ENCODE data around the gene AMOT. TPM values are rescaled to one million over a fixed set of nuclear protein-coding genes. Genes with fewer than 3 reads are reported as not detected.
A peak's percentile ranks its signal among the peaks of the same experiment; 100 is the strongest.

Gene AMOT
- total and polyA plus RNA-seq, 8 donors, result 1.4 to 12.5 (median 4.9) TPM; not detected in 1

GRCh38 chrX:112846782-112847181, 6.2 kb upstream of the AMOT start:
- 34 to 56% (median 51%) methylated on average over 2 of the region's 2 CpGs for WGBS, 5 donors
- no peak overlapping the region for H3K4me3 ChIP-seq
- H3K4me1 ChIP-seq, result peaks cover 0 to 9% (median 3%) of the 10 kb centered on the region in 4 donors
- H3K27ac ChIP-seq, result no peak overlapping the region
- intact Hi-C loops (cut with DNase I; ENCODE audit: low total_unique reads), result no loop called here
- TF ChIP-seq EP300 (IDR thresholded peaks at IDR 0.05) (no peak), POLR2AphosphoS5 (IDR thresholded peaks at IDR 0.05) (no peak), CTCF (IDR thresholded peaks at IDR 0.05) (no peak), POLR2A (IDR thresholded peaks at IDR 0.05) (no peak)
- no peak for DNase-seq
- H3K27me3 ChIP-seq, result peaks cover 0 to 12% (median 0%) of the 10 kb centered on the region in 3 donors
- no peaks in the 10 kb centered on the region for H3K36me3 ChIP-seq
- no peaks in the 10 kb centered on the region for H3K9me3 ChIP-seq

DNA sequence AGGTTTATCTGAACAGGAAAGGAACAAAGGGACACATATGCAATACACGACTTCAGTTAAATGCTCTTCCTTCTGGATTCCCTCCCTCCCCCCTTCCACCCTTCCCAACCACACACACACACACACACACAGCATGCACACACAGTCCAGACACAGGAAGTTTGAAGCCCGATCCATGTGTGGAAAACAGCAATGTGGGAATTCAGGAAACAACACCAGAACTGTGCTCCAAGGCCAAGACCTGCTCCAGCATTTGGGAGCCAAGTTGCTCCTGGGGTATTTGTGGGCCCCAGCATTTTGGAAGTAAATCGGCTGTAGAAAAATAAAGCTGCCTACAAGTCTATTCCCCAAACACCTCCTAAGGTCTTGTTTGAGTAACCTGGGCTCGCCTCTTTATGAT, 5.6 kb upstream of the AMOT start:
- peak overlapping the region in 1 of 5 donors; percentile 22 for H3K27ac ChIP-seq
- WGBS, 5 donors, result 21 to 44% (median 26%) methylated on average over 4 of the region's 4 CpGs
- TF ChIP-seq POLR2AphosphoS5 (IDR thresholded peaks at IDR 0.05), result no peak
- intact Hi-C loops (cut with DNase I; ENCODE audit: low total_unique reads), result no loop called here
- H3K9me3 ChIP-seq, result peaks cover 0 to 3% (median under 1%) of the 10 kb centered on the region in 4 donors
- DNase-seq, result peak in 1 of 2 donors; percentile 55
- H3K36me3 ChIP-seq, result no peaks in the 10 kb centered on the region
- peaks cover 0 to 15% (median 0%) of the 10 kb centered on the region in 3 donors for H3K27me3 ChIP-seq
- H3K4me3 ChIP-seq, result no peak overlapping the region
- peaks cover 0 to 4% (median under 1%) of the 10 kb centered on the region in 4 donors for H3K4me1 ChIP-seq

DNA sequence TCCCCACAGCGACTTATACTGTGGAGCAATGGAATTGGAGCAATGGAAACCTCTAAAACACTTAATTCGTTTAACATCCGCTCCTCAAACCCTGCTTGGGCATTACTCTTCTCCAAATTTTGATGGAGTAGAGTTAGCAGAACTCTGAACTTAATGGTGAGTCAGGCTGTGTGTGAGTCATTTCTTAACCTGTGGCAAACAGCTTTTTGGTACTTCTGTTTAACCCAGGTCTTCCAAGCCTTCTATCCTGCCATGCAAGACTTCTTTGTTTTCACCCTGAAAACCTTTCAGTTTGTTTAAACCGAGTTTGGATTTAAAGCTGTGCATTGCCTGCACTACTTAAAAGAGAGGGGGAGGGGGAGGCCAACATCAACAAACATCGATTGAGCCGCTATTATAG, 3.6 kb upstream of the AMOT start:
- 54 to 73% (median 65%) methylated on average over 6 of the region's 6 CpGs for WGBS, 5 donors
- no peak overlapping the region for H3K4me3 ChIP-seq

DNA sequence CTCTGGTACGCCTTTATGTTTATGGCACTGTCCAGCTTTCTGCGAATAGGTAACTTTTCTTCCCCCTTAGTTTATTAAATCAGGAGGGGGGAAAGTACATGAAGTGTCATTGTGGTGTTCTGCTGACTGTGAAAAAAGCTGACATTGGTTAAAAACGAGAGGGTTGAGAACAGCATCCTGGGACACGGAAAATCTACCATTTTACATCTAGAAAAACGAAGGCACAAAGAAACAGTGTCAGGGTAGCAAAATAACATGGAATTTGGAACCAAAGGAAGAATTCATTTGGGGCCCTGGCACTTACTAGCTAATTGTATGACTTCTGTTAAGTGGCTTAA, 1.2 kb upstream of the AMOT start:
- WGBS, 5 donors, result 15 to 42% (median 27%) methylated on average over 5 of the region's 5 CpGs
- DNase-seq, result no peak
- Histone ChIP-seq H3K4me1 (peaks cover 0 to 4% (median 0%) of the 10 kb centered on the region in 4 donors), H3K36me3 (no peaks in the 10 kb centered on the region), H3K27ac (peak overlapping the region in 4 of 5 donors; percentile 33 to 85 (median 78)), H3K27me3 (peaks cover 0 to 24% (median 0%) of the 10 kb centered on the region in 3 donors), H3K9me3 (peaks cover 0 to 6% (median 2%) of the 10 kb centered on the region in 4 donors), H3K4me3 (peak overlapping the region; percentile 56 to 69 (median 65))
- no peak for TF ChIP-seq CTCF (IDR thresholded peaks at IDR 0.05)
- TF ChIP-seq EP300 (IDR thresholded peaks at IDR 0.05), result no peak
- no peak for TF ChIP-seq POLR2A (IDR thresholded peaks at IDR 0.05)
- intact Hi-C loops (cut with DNase I; ENCODE audit: low total_unique reads), result no loop called here

More for the DNA sequence above, 3.6 kb upstream of the AMOT start:
- no peak overlapping the region for H3K27ac ChIP-seq
- TF ChIP-seq POLR2A (IDR thresholded peaks at IDR 0.05), result no peak
- TF ChIP-seq EP300 (IDR thresholded peaks at IDR 0.05), result no peak
- no peak for TF ChIP-seq CTCF (IDR thresholded peaks at IDR 0.05)
- TF ChIP-seq POLR2AphosphoS5 (IDR thresholded peaks at IDR 0.05), result no peak
- DNase-seq, result no peak
- H3K36me3 ChIP-seq, result no peaks in the 10 kb centered on the region
- intact Hi-C loops (cut with DNase I; ENCODE audit: low total_unique reads), result no loop called here
- H3K27me3 ChIP-seq, result peaks cover 0 to 24% (median 0%) of the 10 kb centered on the region in 3 donors
- H3K9me3 ChIP-seq, result peaks cover 0 to 6% (median 2%) of the 10 kb centered on the region in 4 donors
- peaks cover 0 to 4% (median 0%) of the 10 kb centered on the region in 4 donors for H3K4me1 ChIP-seq

DNA sequence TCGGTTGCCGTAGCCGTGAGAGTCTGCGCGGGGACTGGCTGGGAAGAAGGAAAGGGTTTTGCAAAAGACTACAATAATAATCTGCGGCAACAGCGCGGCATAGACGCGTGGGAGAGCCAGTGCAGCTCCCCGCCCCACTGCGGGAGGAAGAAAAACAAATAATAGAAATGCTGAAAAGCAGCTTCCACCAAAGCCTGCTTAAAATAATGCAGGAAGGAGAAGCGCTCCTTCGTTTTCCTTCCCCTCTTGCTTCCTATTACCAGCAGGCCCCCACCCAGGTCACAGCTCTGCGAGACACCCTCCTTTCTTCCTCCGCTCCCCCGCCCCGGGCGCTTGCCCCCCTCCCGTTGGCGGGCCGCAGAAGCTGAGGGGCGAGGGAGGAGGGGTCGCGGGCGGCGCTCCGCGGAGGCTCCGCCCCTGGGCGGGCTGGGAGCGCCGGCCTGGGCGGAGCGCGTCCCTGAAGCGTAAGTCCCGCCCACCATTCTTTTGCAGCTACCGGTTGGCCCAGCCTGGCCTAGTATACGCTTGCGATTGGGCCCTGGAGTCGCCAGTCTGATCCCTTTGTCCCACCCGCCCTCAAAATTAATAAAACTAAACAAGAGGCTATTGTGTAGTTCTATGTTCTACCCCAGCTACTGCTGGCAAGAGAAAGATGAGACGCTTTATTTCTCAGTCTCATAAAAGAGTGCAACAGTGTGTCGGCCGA, 636 bp upstream of the AMOT start:
- Histone ChIP-seq H3K36me3 (no peaks in the 10 kb centered on the region), H3K4me1 (peaks cover 0 to under 1% (median 0%) of the 10 kb centered on the region in 4 donors), H3K27me3 (peaks cover 0 to 24% (median 0%) of the 10 kb centered on the region in 3 donors), H3K9me3 (peaks cover 0 to 6% (median 2%) of the 10 kb centered on the region in 4 donors), H3K4me3 (peak overlapping the region; percentile 56 to 69 (median 65)), H3K27ac (peak overlapping the region; percentile 75 to 91 (median 85))
- WGBS, 5 donors, result 0 to 30% (median 2%) methylated on average over 17 to 44 of the region's 46 CpGs
- intact Hi-C loops (cut with DNase I; ENCODE audit: low total_unique reads), result no loop called here
- TF ChIP-seq EP300 (IDR thresholded peaks at IDR 0.05) (no peak), POLR2A (IDR thresholded peaks at IDR 0.05) (no peak), POLR2AphosphoS5 (IDR thresholded peaks at IDR 0.05) (no peak), CTCF (IDR thresholded peaks at IDR 0.05) (no peak)
- peak; percentile 83 to 96 for DNase-seq

All from stomach (tissue), 9 donors.